HepG2 (cell line): ENCODE results near the gene SDCCAG8. TPM values are rescaled to one million over a fixed set of nuclear protein-coding genes. Genes with fewer than 3 reads are reported as not detected.

Experiments
- ATAC-seq: fragments of 200-7000 bp; cut with Tn5 transposase; 3 replicates; pipeline ENCODE4 v1.9.1; 2020; ENCODE audit warnings: mild to moderate bottlenecking, moderate library complexity
- BruUV-seq: library from RNA; stranded (reverse); fragments of 400-500 nt; replicated peaks from 2 replicates; lab custom pipeline; 2021; lab: Mats Ljungman, UMichigan
- CTCF ChIA-PET: fragments of 300-600 bp; formaldehyde crosslinking; extraction: SDS; loops from one replicate; lab custom pipeline; 2021; ENCODE audit warnings: low total read pairs, inconsistent platforms, low intra/inter-chr PET ratio; lab: Yijun Ruan, JAX
- POLR2A ChIA-PET: fragments of 350-600 bp; sonication (Branson Sonifier 250); formaldehyde crosslinking; loops from one replicate; lab custom pipeline; 2020; ENCODE audit warnings: antibody characterized with exemption, inconsistent platforms; lab: Yijun Ruan, JAX
- DNase-seq: peaks from one replicate; pipeline ENCODE4 v3.0.0-alpha.2; 2015; ENCODE audit warnings: low spot score
- FAIRE-seq: peaks from 3 replicates; lab custom pipeline; 2011; peaks lifted over from hg19 to GRCh38; lab: Jason Lieb, UNC
- H2AFZ ChIP-seq: one replicate; pipeline ENCODE4 v1.6.1; 2011; ENCODE audit warnings: low read length, inconsistent platforms
- H3K27ac ChIP-seq: fragments of 300-600 bp; 3 replicates; pipeline ENCODE4 v1.8.0; 2011; ENCODE audit warnings: mixed run types, mild to moderate bottlenecking, mixed read lengths, low read length, inconsistent platforms; ENCODE audit not compliant: insufficient read depth; ENCODE audit errors: extremely low read length
- H3K27me3 ChIP-seq, 2 experiments: fragments of 200-600 bp in 1 of 2; 2 replicates in 1 of 2; 3 replicates in 1 of 2; pipeline versions ENCODE4 v1.6.0 to v1.8.0; 2011; ENCODE audit warnings: low read length in 2 of 2, mild to moderate bottlenecking in 2 of 2, moderate library complexity in 2 of 2, inconsistent platforms in 1 of 2; ENCODE audit not compliant: insufficient read depth in 2 of 2, control insufficient read depth in 1 of 2
- H3K36me3 ChIP-seq, 2 experiments: fragments of 200-600 bp in 1 of 2; replicated peaks in 1 of 2; 2 replicates in 1 of 2; 3 replicates in 1 of 2; pipeline versions ENCODE4 v1.5.1 to v1.8.0; 2011; ENCODE audit warnings: low read length in 2 of 2, inconsistent platforms in 1 of 2; ENCODE audit not compliant: insufficient read depth in 2 of 2, control insufficient read depth in 1 of 2
- H3K4me1 ChIP-seq: 2 replicates; pipeline ENCODE4 v1.5.1; 2012; ENCODE audit warnings: low read length, inconsistent platforms; ENCODE audit not compliant: insufficient read depth
- H3K4me2 ChIP-seq: 2 replicates; pipeline ENCODE4 v1.6.0; 2011; ENCODE audit warnings: low read depth, low read length, inconsistent platforms
- H3K4me3 ChIP-seq, 3 experiments: fragments of 200-600 bp in 1 of 3; sonication (generic), shearing (Covaris generic) in 1 of 3; replicated peaks in 1 of 3; 2 replicates each; pipeline ENCODE4 v1.5.1; 2011 to 2016; ENCODE audit warnings: low read length in 3 of 3, inconsistent platforms in 2 of 3, low read depth in 2 of 3, mild to moderate bottlenecking in 2 of 3, control low read depth in 1 of 3, mixed read lengths in 1 of 3; ENCODE audit not compliant: insufficient read depth in 1 of 3
- H3K79me2 ChIP-seq: one replicate; pipeline ENCODE4 v1.6.1; 2011; ENCODE audit warnings: low read length, inconsistent platforms; ENCODE audit not compliant: insufficient read depth
- H3K9ac ChIP-seq: 2 replicates; pipeline ENCODE4 v1.6.0; 2011; ENCODE audit warnings: mild to moderate bottlenecking, low read depth, low read length, inconsistent platforms; ENCODE audit not compliant: insufficient read depth
- H3K9me3 ChIP-seq: 2 replicates; pipeline ENCODE4 v1.5.1; 2012; ENCODE audit warnings: mild to moderate bottlenecking, low read length
- H4K20me1 ChIP-seq: 2 replicates; pipeline ENCODE4 v1.6.0; 2011; ENCODE audit warnings: inconsistent platforms, mild to moderate bottlenecking, low read length, moderate library complexity; ENCODE audit not compliant: insufficient read depth
- CREB1 ChIP-seq, 2 experiments: fragments of 450-650 bp in 1 of 2; IDR thresholded peaks; 2 replicates each; pipeline ENCODE4 v1.6.1; 2016 to 2017; ENCODE audit warnings: control low read depth in 1 of 2, mild to moderate bottlenecking in 1 of 2, missing compliant biosample characterization in 1 of 2, missing genetic modification characterization in 1 of 2
- HMGXB3 ChIP-seq: sonication (generic); formaldehyde crosslinking; IDR thresholded peaks from 2 replicates; pipeline ENCODE4 v1.4.0; 2020; ENCODE audit warnings: missing genetic modification reagents, borderline replicate concordance
- HNF4G ChIP-seq, 2 experiments: sonication (generic) in 1 of 2; formaldehyde crosslinking in 1 of 2; IDR thresholded peaks; 2 replicates each; pipeline versions ENCODE4 v1.4.0 to v1.6.1; 2011 to 2020; ENCODE audit warnings: borderline replicate concordance in 2 of 2, low read depth in 2 of 2, mild to moderate bottlenecking in 2 of 2, low read length in 1 of 2, missing genetic modification reagents in 1 of 2, moderate library complexity in 1 of 2
- KDM3A ChIP-seq: IDR thresholded peaks from 2 replicates; pipeline ENCODE4 v1.6.1; 2018; ENCODE audit warnings: low read depth, missing compliant biosample characterization
- SMAD9 ChIP-seq: sonication (generic); formaldehyde crosslinking; IDR thresholded peaks from 2 replicates; pipeline ENCODE4 v1.5.1; 2020; ENCODE audit warnings: mild to moderate bottlenecking, missing genetic modification reagents
- ZFP1 ChIP-seq: IDR thresholded peaks from 2 replicates; pipeline ENCODE4 v1.6.1; 2016
- ZNF121 ChIP-seq: sonication (generic); formaldehyde crosslinking; IDR thresholded peaks from 2 replicates; pipeline ENCODE4 v1.5.0; 2020; ENCODE audit warnings: mild to moderate bottlenecking, missing genetic modification reagents
- ZNF292 ChIP-seq: sonication (generic); formaldehyde crosslinking; IDR thresholded peaks from 2 replicates; pipeline ENCODE4 v1.8.1; 2022; ENCODE audit warnings: mild to moderate bottlenecking, low read depth, missing genetic modification reagents, borderline replicate concordance
- ZNF317 ChIP-seq: sonication (generic); formaldehyde crosslinking; IDR thresholded peaks from 2 replicates; pipeline ENCODE4 v1.5.0; 2020; ENCODE audit warnings: mild to moderate bottlenecking, missing genetic modification reagents
- ZNF703 ChIP-seq: sonication (generic); formaldehyde crosslinking; IDR thresholded peaks from 2 replicates; pipeline ENCODE4 v1.5.1; 2020; ENCODE audit warnings: missing genetic modification reagents, mild to moderate bottlenecking, moderate library complexity, borderline replicate concordance
- in situ Hi-C: cut with HindIII; loops from 2 replicates; pipeline ENCODE4 v1.10.0; 2017; ENCODE audit warnings: low pct_unique_long_range_greater_than_20kb; ENCODE audit not compliant: extremely low pct_ligation_motif_present
- intact Hi-C: fragments of 100-400 bp; cut with micrococcal nuclease; formaldehyde crosslinking; loops from one replicate; pipeline ENCODE4 v1.10.0; 2022; ENCODE audit not compliant: unreplicated experiment
- polyA plus RNA-seq, 8 experiments: library from polyadenylated mRNA; depleted of rRNA in 3 of 8; stranded (reverse) in 7 of 8; unstranded in 1 of 8; fragments of >200 nt; fragmentation: Illumina TruSeq in 4 of 8; extraction: Trizol in 4 of 8; gene quantifications; 2 replicates each; pipeline versions ENCODE4 v1.2.1 to v1.2.3, GENCODE V29; 2011 to 2016; ENCODE audit warnings: low read depth in 4 of 8, missing spikeins in 1 of 8, mixed read lengths in 1 of 8; ENCODE audit not compliant: insufficient read depth in 1 of 8
- total RNA-seq, 5 experiments: library from RNA; depleted of rRNA; stranded (reverse); fragments of >200 nt; fragmentation: Illumina TruSeq; extraction: Trizol; gene quantifications; 2 replicates each; pipeline ENCODE4 v1.2.3, GENCODE V29; 2016; ENCODE audit warnings: low read depth in 1 of 5

SDCCAG8 gene
- total and polyA plus RNA-seq, 2 of the 13 experiments (the other 11 are each of a cell fraction or from before 2014, with no cell fraction given): 9.5 to 13.4 TPM

- H3K36me3 ChIP-seq: peaks cover 0 to 5% of the 10 kb centered on the region in 2 experiments; a peak in 1 of 5 replicates
- no peak overlapping the region for H3K27ac ChIP-seq
- ChIA-PET POLR2A (no interaction called here), CTCF (no interaction called here)
- no peak overlapping the region for H3K4me3 ChIP-seq
- H2AFZ ChIP-seq: no peak overlapping the region
- peaks cover 30% of the 10 kb centered on the region for H3K9me3 ChIP-seq
- no peak overlapping the region for H3K4me2 ChIP-seq
- FAIRE-seq: no peak
- no peak overlapping the region for H3K9ac ChIP-seq
- BruUV-seq: no TSS peak
- H3K79me2 ChIP-seq: peaks cover 62% of the 10 kb centered on the region
- peaks cover 26% of the 10 kb centered on the region for H3K4me1 ChIP-seq
- intact Hi-C loops: no loop called here
- in situ Hi-C loops: no loop called here
- H4K20me1 ChIP-seq: peaks cover 9% of the 10 kb centered on the region; the same call in 1 of the 2 replicates
- no peaks in the 10 kb centered on the region for H3K27me3 ChIP-seq
- ATAC-seq: no peak
- DNase-seq: peak; percentile 15
- peak; percentile 99 for TF ChIP-seq ZFP1 (CRISPR knock-in tag)
- TF ChIP-seq ZNF317: peak; percentile 100
- no peak for TF ChIP-seq ZNF292 (CRISPR knock-in tag)
- TF ChIP-seq ZNF703: no peak
- TF ChIP-seq KDM3A (CRISPR knock-in tag): no peak
- no peak for TF ChIP-seq ZNF121
- no peak for TF ChIP-seq HNF4G (IDR thresholded peaks at IDR 0.05; ENCODE audit: borderline replicate concordance, low read depth, low read length)
- TF ChIP-seq HNF4G (CRISPR knock-in tag; IDR thresholded peaks at IDR 0.05; ENCODE audit: borderline replicate concordance, low read depth): no peak
- TF ChIP-seq CREB1 (IDR thresholded peaks at IDR 0.05): peak; percentile 82
- no peak for TF ChIP-seq CREB1 (CRISPR knock-in tag; IDR thresholded peaks at IDR 0.05)
- no peak for TF ChIP-seq SMAD9
- no peak for TF ChIP-seq HMGXB3
These were observed 24.9 kb upstream of the SDCCAG8 start for GRCh38 chr1:243230914-243231313.
